ENCODE data around the gene ACVR1B. TPM values are rescaled to one million over a fixed set of nuclear protein-coding genes. Genes with fewer than 3 reads are reported as not detected.

Gene ACVR1B
- total and polyA plus RNA-seq, 2 donors (not counting 1 experiment from before 2014, with no cell fraction given): 3.4 to 10.6 TPM

DNA sequence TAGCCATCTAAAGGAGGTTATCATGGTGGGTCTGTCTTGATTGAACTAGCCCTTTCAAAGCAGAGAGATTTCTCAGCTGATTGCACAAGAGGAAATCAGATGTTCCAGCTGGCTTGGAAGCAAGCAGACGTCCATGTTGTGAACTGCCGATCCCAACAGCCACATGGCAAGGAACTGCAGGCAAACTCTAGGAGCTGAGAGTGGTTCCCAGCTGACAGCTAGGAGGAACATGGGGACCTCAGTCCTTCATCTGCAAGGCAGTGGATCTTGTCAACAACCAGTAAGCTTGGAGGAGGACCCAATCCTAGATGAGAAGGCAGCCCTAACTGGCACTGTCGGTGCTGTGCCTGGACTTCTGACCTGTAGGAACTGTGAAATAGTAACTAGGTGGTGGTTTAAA, 7.7 kb downstream of the ACVR1B start:
- ChIA-PET CTCF (no interaction called here), POLR2A (no interaction called here)
- Histone ChIP-seq H3K9me3 (ENCODE audit: control extremely low read depth in 1 of 3, control insufficient read depth in 2 of 3, insufficient read depth in 1 of 3, low read length in 2 of 3) (no peaks in the 10 kb centered on the region), H3K79me2 (ENCODE audit: control insufficient read depth, insufficient read depth, low read length) (no peaks in the 10 kb centered on the region), H3K27me3 (replicated peaks in 1 of 4; ENCODE audit: control extremely low read depth in 1 of 4, control insufficient read depth in 3 of 4, insufficient read depth in 4 of 4, low read length in 3 of 4) (no peaks in the 10 kb centered on the region), H3K4me3 (ENCODE audit: control extremely low read depth in 1 of 5, extremely low read depth in 1 of 5, insufficient read depth in 1 of 5, low read depth in 2 of 5, low read length in 4 of 5) (no peak overlapping the region), H3K9ac (ENCODE audit: low read length) (no peak overlapping the region), H4K20me1 (ENCODE audit: control insufficient read depth, insufficient read depth, low read length, poor library complexity, severe bottlenecking) (no peaks in the 10 kb centered on the region), H3K4me1 (ENCODE audit: control insufficient read depth in 2 of 2, insufficient read depth in 2 of 2, low read length in 2 of 2) (no peaks in the 10 kb centered on the region), H3K36me3 (replicated peaks in 1 of 2; ENCODE audit: control extremely low read depth in 1 of 2, control insufficient read depth in 1 of 2, extremely low read depth in 1 of 2, insufficient read depth in 2 of 2, low read length in 1 of 2) (peaks cover 0 to 4% of the 10 kb centered on the region in 2 experiments), H3K27ac (ENCODE audit: low read length in 2 of 2) (no peak overlapping the region), H3K4me2 (replicated peaks; ENCODE audit: low read depth, low read length, poor library complexity, severe bottlenecking) (no peak overlapping the region), H2AFZ (ENCODE audit: insufficient read depth, low read depth, low read length, poor library complexity, severe bottlenecking) (no peak overlapping the region)
- Mint-ChIP-seq H3K4me1 (peaks cover 5% of the 10 kb centered on the region), H3K4me3 (no peak overlapping the region), H3K27ac (no peak overlapping the region), H3K9me3 (ENCODE audit: insufficient read depth) (no peaks in the 10 kb centered on the region), H3K27me3 (no peaks in the 10 kb centered on the region)
- no peak for TF ChIP-seq EZH2 (IDR thresholded peaks at IDR 0.05; ENCODE audit: borderline replicate concordance, insufficient read depth, low read depth, low read length, poor library complexity, severe bottlenecking)
- TF ChIP-seq, protein P1, sequence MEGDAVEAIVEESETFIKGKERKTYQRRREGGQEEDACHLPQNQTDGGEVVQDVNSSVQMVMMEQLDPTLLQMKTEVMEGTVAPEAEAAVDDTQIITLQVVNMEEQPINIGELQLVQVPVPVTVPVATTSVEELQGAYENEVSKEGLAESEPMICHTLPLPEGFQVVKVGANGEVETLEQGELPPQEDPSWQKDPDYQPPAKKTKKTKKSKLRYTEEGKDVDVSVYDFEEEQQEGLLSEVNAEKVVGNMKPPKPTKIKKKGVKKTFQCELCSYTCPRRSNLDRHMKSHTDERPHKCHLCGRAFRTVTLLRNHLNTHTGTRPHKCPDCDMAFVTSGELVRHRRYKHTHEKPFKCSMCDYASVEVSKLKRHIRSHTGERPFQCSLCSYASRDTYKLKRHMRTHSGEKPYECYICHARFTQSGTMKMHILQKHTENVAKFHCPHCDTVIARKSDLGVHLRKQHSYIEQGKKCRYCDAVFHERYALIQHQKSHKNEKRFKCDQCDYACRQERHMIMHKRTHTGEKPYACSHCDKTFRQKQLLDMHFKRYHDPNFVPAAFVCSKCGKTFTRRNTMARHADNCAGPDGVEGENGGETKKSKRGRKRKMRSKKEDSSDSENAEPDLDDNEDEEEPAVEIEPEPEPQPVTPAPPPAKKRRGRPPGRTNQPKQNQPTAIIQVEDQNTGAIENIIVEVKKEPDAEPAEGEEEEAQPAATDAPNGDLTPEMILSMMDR (IDR thresholded peaks at IDR 0.05): no peak
- intact Hi-C loops (cut with micrococcal nuclease): no loop called here
- 62% methylated on average over 3 of the region's 3 CpGs for WGBS (ENCODE audit: insufficient coverage)
- ATAC-seq (ENCODE audit: low read depth) (no peak), DNase-seq (no peak)

DNA sequence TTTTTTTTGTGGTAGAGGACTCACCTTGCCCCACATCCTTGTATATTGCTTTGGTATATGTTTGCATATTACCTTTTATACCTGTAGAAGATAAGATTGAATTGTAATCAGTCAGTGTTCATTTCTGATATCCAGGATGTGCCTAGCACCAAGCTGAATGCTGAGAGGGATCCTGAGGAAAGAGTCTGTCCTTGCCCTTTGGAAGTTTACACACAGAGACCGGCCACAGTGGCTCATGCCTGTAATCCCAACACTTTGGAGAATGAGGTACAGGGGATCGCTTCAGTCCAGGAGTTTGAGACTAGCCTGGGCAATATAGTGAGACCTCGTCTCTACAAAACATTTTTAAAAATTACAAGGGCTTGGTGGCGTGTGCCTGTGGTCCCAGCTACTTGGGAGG, 8.4 kb downstream of the ACVR1B start:
- Histone ChIP-seq H3K36me3 (replicated peaks in 1 of 2; ENCODE audit: control extremely low read depth in 1 of 2, control insufficient read depth in 1 of 2, extremely low read depth in 1 of 2, insufficient read depth in 2 of 2, low read length in 1 of 2) (peaks cover 0 to 4% of the 10 kb centered on the region in 2 experiments), H3K27me3 (replicated peaks in 1 of 4; ENCODE audit: control extremely low read depth in 1 of 4, control insufficient read depth in 3 of 4, insufficient read depth in 4 of 4, low read length in 3 of 4) (no peaks in the 10 kb centered on the region), H3K9me3 (ENCODE audit: control extremely low read depth in 1 of 3, control insufficient read depth in 2 of 3, insufficient read depth in 1 of 3, low read length in 2 of 3) (no peaks in the 10 kb centered on the region), H3K4me2 (replicated peaks; ENCODE audit: low read depth, low read length, poor library complexity, severe bottlenecking) (no peak overlapping the region), H3K9ac (ENCODE audit: low read length) (no peak overlapping the region), H2AFZ (ENCODE audit: insufficient read depth, low read depth, low read length, poor library complexity, severe bottlenecking) (no peak overlapping the region), H4K20me1 (ENCODE audit: control insufficient read depth, insufficient read depth, low read length, poor library complexity, severe bottlenecking) (no peaks in the 10 kb centered on the region), H3K27ac (ENCODE audit: low read length in 2 of 2) (no peak overlapping the region), H3K79me2 (ENCODE audit: control insufficient read depth, insufficient read depth, low read length) (peaks cover 5% of the 10 kb centered on the region), H3K4me3 (ENCODE audit: control extremely low read depth in 1 of 5, extremely low read depth in 1 of 5, insufficient read depth in 1 of 5, low read depth in 2 of 5, low read length in 4 of 5) (no peak overlapping the region), H3K4me1 (ENCODE audit: control insufficient read depth in 2 of 2, insufficient read depth in 2 of 2, low read length in 2 of 2) (no peaks in the 10 kb centered on the region)
- ATAC-seq (ENCODE audit: low read depth) (no peak), DNase-seq (no peak)
- Mint-ChIP-seq H3K27me3 (no peaks in the 10 kb centered on the region), H3K9me3 (ENCODE audit: insufficient read depth) (no peaks in the 10 kb centered on the region), H3K4me1 (peaks cover 2% of the 10 kb centered on the region), H3K4me3 (no peak overlapping the region), H3K27ac (no peak overlapping the region)
- CTCF ChIA-PET: interaction anchor here (1.1 kb wide), 1 partner anchor 66 kb away, joined by 5 read pairs; no protein-coding TSS in a partner anchor
- POLR2A ChIA-PET: no interaction called here
- intact Hi-C loops (cut with micrococcal nuclease): no loop called here
- 100% methylated on average over 1 of the region's 4 CpGs for WGBS (ENCODE audit: insufficient coverage)
- TF ChIP-seq EZH2 (IDR thresholded peaks at IDR 0.05; ENCODE audit: borderline replicate concordance, insufficient read depth, low read depth, low read length, poor library complexity, severe bottlenecking): no peak
- TF ChIP-seq, protein P1 (IDR thresholded peaks at IDR 0.05): no peak

All from B cell (primary cell).